Loucy (cell line): Measurements from ENCODE around the gene ATOH8.

Experiments
- CTCF ChIP-seq: fragments of 200-600 bp; sonication (generic); conservative IDR thresholded peaks from 2 replicates; pipeline ENCODE4 v1.5.1; 2014; ENCODE audit warnings: mild to moderate bottlenecking, antibody characterized with exemption, low read length
- EZH2phosphoT487 ChIP-seq: fragments of 200-600 bp; IDR thresholded peaks from 2 replicates; pipeline ENCODE4 v1.6.1; 2018; ENCODE audit warnings: antibody characterized with exemption, mild to moderate bottlenecking, moderate library complexity, borderline replicate concordance

DNA sequence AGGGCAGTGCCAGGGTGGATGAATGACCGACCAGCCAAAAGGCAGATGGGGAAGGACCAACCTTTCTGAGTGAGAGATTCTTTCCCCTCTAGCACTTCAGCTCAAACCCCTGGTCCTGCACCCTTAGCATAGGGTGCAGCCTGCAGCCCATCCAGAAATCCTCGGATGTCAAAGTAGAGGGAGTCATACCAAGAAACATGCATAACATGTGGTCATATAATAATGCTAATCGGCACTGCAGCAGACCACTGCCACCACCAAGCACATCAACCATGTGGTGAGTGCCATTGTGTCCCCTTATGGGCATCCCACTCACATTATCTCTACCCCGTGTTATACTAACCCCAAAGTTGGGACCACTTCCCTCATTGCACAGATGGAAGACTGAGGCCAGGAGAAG is 17.7 kb downstream of the ATOH8 start:
- TF ChIP-seq CTCF (no peak), EZH2phosphoT487 (no peak)
